ENCODE measurements around the gene DPYSL3. TPM values are rescaled to one million over a fixed set of nuclear protein-coding genes. Genes with fewer than 3 reads are reported as not detected.

Gene DPYSL3
- total RNA-seq, 1 experiment from 2014 or later, result 17.2 TPM

- no peak overlapping the region for H3K4me3 ChIP-seq (replicated peaks in 1 of 2; ENCODE audit: low read depth in 1 of 2, low read length in 2 of 2)
- no peaks in the 10 kb centered on the region for H3K27me3 ChIP-seq (ENCODE audit: insufficient read depth, low read length)
- no peak overlapping the region for H2AFZ ChIP-seq (ENCODE audit: low read depth, low read length, poor library complexity, severe bottlenecking)
- H4K20me1 ChIP-seq (ENCODE audit: insufficient read depth), result no peaks in the 10 kb centered on the region
- ChIA-PET POLR2A (no interaction called here), RAD21 (ENCODE audit: low non-redundant PET in 1 of 2, low total read pairs in 2 of 2, uncharacterized antibody in 2 of 2, unreplicated experiment in 2 of 2) (no interaction called here), CTCF (no interaction called here)
- no peak overlapping the region for H3K4me2 ChIP-seq (ENCODE audit: low read length)
- H3K9me3 ChIP-seq (ENCODE audit: control insufficient read depth in 1 of 2, insufficient read depth in 1 of 2, low read depth in 1 of 2, low read length in 2 of 2), result no peaks in the 10 kb centered on the region
- TF ChIP-seq YY1 (IDR thresholded peaks at IDR 0.05; ENCODE audit: extremely low read depth, insufficient replicate concordance, low read depth, low read length), result no peak
- H3K79me2 ChIP-seq (ENCODE audit: insufficient read depth, low read length), result no peaks in the 10 kb centered on the region
- intact Hi-C loops (cut with micrococcal nuclease), result no loop called here
- ATAC-seq, result no peak
- H3K27ac ChIP-seq (ENCODE audit: low read depth, low read length), result no peak overlapping the region
- H3K36me3 ChIP-seq (ENCODE audit: control insufficient read depth in 1 of 2, insufficient read depth in 2 of 2, low read length in 2 of 2), result no peaks in the 10 kb centered on the region
- H3K9me2 ChIP-seq (ENCODE audit: insufficient read depth), result no peaks in the 10 kb centered on the region
- H3K4me1 ChIP-seq (ENCODE audit: control insufficient read depth in 1 of 2, insufficient read depth in 2 of 2, low read length in 2 of 2), result no peaks in the 10 kb centered on the region
- BruUV-seq (replicated peaks), result no TSS peak
- H3K9ac ChIP-seq (ENCODE audit: low read length), result no peak overlapping the region
- no peak for DNase-seq (ENCODE audit: low read depth, low spot score)
Measured at GRCh38 chr5:147412561-147412960, 97.3 kb downstream of the DPYSL3 start.

GRCh38 chr5:147411359-147412319, 98.2 kb downstream of the DPYSL3 start:
- H3K9ac ChIP-seq (ENCODE audit: low read length), result no peak overlapping the region
- no peaks in the 10 kb centered on the region for H3K79me2 ChIP-seq (ENCODE audit: insufficient read depth, low read length)
- no peaks in the 10 kb centered on the region for H3K9me2 ChIP-seq (ENCODE audit: insufficient read depth)
- CTCF ChIA-PET, result no interaction called here
- no peaks in the 10 kb centered on the region for H3K9me3 ChIP-seq (ENCODE audit: control insufficient read depth in 1 of 2, insufficient read depth in 1 of 2, low read depth in 1 of 2, low read length in 2 of 2)
- no peaks in the 10 kb centered on the region for H3K36me3 ChIP-seq (ENCODE audit: control insufficient read depth in 1 of 2, insufficient read depth in 2 of 2, low read length in 2 of 2)
- H3K27me3 ChIP-seq (ENCODE audit: insufficient read depth, low read length), result no peaks in the 10 kb centered on the region
- RAD21 ChIA-PET (ENCODE audit: low non-redundant PET in 1 of 2, low total read pairs in 2 of 2, uncharacterized antibody in 2 of 2, unreplicated experiment in 2 of 2), result no interaction called here
- H2AFZ ChIP-seq (ENCODE audit: low read depth, low read length, poor library complexity, severe bottlenecking), result no peak overlapping the region
- no peak overlapping the region for H3K27ac ChIP-seq (ENCODE audit: low read depth, low read length)
- no peaks in the 10 kb centered on the region for H3K4me1 ChIP-seq (ENCODE audit: control insufficient read depth in 1 of 2, insufficient read depth in 2 of 2, low read length in 2 of 2)
- BruUV-seq (replicated peaks), result no TSS peak
- no peak overlapping the region for H3K4me2 ChIP-seq (ENCODE audit: low read length)
- POLR2A ChIA-PET, result interaction anchor here (0.7 kb wide), 1 partner anchor 287 kb away, joined by 3 read pairs; no protein-coding TSS in a partner anchor
- DNase-seq (ENCODE audit: low read depth, low spot score) (no peak), ATAC-seq (no peak)
- no peaks in the 10 kb centered on the region for H4K20me1 ChIP-seq (ENCODE audit: insufficient read depth)
- intact Hi-C loops (cut with micrococcal nuclease), result no loop called here
- TF ChIP-seq ZFX (IDR thresholded peaks at IDR 0.05) (no peak), CEBPB (IDR thresholded peaks at IDR 0.05; ENCODE audit: low read depth) (no peak), CTCF (IDR thresholded peaks at IDR 0.05 in 2 of 3, conservative IDR thresholded peaks at IDR 0.05 in 1 of 3; ENCODE audit: borderline replicate concordance in 1 of 3, insufficient read depth in 1 of 3, low read depth in 2 of 3, low read length in 2 of 3) (no peak), SRF (IDR thresholded peaks at IDR 0.05; ENCODE audit: low read depth) (no peak), YY1 (IDR thresholded peaks at IDR 0.05; ENCODE audit: extremely low read depth, insufficient replicate concordance, low read depth, low read length) (no peak)
- H3K4me3 ChIP-seq (replicated peaks in 1 of 2; ENCODE audit: low read depth in 1 of 2, low read length in 2 of 2), result no peak overlapping the region
